Measurements from ENCODE around the gene OVOL3. TPM values are rescaled to one million over a fixed set of nuclear protein-coding genes. Genes with fewer than 3 reads are reported as not detected.

OVOL3 gene
- total RNA-seq, 2 experiments from 2014 or later = not detected

GRCh38 chr19:36108684-36109083, 2.3 kb upstream of the OVOL3 start:
- peaks cover 16% of the 10 kb centered on the region for H3K4me1 ChIP-seq (ENCODE audit: insufficient read depth, low read length, poor library complexity, severe bottlenecking)
- ChIA-PET CTCF (ENCODE audit: unreplicated experiment) (no interaction called here), POLR2A (interaction anchor here (0.6 kb wide), 1 partner anchor 140 kb away, joined by 3 read pairs; no protein-coding TSS in a partner anchor)
- no peak overlapping the region for H3K4me2 ChIP-seq (ENCODE audit: low read length)
- no TSS peak for BruUV-seq (replicated peaks)
- H3K36me3 ChIP-seq (ENCODE audit: insufficient read depth, low read length) = peaks cover 59% of the 10 kb centered on the region
- H3K9me3 ChIP-seq (ENCODE audit: low read length) = no peaks in the 10 kb centered on the region
- intact Hi-C loops (cut with micrococcal nuclease; ENCODE audit: unreplicated experiment) = no loop called here
- H3K27ac ChIP-seq (ENCODE audit: low read depth, low read length, poor library complexity, severe bottlenecking) = no peak overlapping the region
- DNase-seq (ENCODE audit: low spot score) = no peak
- H3K4me3 ChIP-seq (ENCODE audit: low read depth, low read length, poor library complexity, severe bottlenecking) = no peak overlapping the region
- no peak overlapping the region for H2AFZ ChIP-seq (ENCODE audit: low read length)
- no peaks in the 10 kb centered on the region for H4K20me1 ChIP-seq (ENCODE audit: insufficient read depth, low read length)
- peaks cover 2% of the 10 kb centered on the region; the same call in 1 of the 2 replicates for H3K79me2 ChIP-seq (ENCODE audit: insufficient read depth, low read depth, low read length)
- TF ChIP-seq CTCF (conservative IDR thresholded peaks at IDR 0.05; ENCODE audit: low read length) (no peak), EZH2phosphoT487 (IDR thresholded peaks at IDR 0.05; ENCODE audit: borderline replicate concordance, low read depth, low read length) (no peak)
- H3K9me2 ChIP-seq (ENCODE audit: insufficient read depth, low read length) = no peaks in the 10 kb centered on the region

- intact Hi-C loops (cut with micrococcal nuclease; ENCODE audit: unreplicated experiment) = no loop called here
- H3K36me3 ChIP-seq (ENCODE audit: insufficient read depth, low read length) = peaks cover 34% of the 10 kb centered on the region
- peaks cover 20% of the 10 kb centered on the region for H3K4me1 ChIP-seq (ENCODE audit: insufficient read depth, low read length, poor library complexity, severe bottlenecking)
- H2AFZ ChIP-seq (ENCODE audit: low read length) = no peak overlapping the region
- no TSS peak for BruUV-seq (replicated peaks)
- no peak overlapping the region for H3K4me2 ChIP-seq (ENCODE audit: low read length)
- H3K9me3 ChIP-seq (ENCODE audit: low read length) = no peaks in the 10 kb centered on the region
- peaks cover 11% of the 10 kb centered on the region; the same call in 1 of the 2 replicates for H3K79me2 ChIP-seq (ENCODE audit: insufficient read depth, low read depth, low read length)
- H4K20me1 ChIP-seq (ENCODE audit: insufficient read depth, low read length) = no peaks in the 10 kb centered on the region
- TF ChIP-seq EZH2phosphoT487 (IDR thresholded peaks at IDR 0.05; ENCODE audit: borderline replicate concordance, low read depth, low read length) (no peak), CTCF (conservative IDR thresholded peaks at IDR 0.05; ENCODE audit: low read length) (no peak)
- no peak for DNase-seq (ENCODE audit: low spot score)
- no peak overlapping the region for H3K4me3 ChIP-seq (ENCODE audit: low read depth, low read length, poor library complexity, severe bottlenecking)
- POLR2A ChIA-PET = no interaction called here
- no peaks in the 10 kb centered on the region for H3K9me2 ChIP-seq (ENCODE audit: insufficient read depth, low read length)
- no peak overlapping the region for H3K27ac ChIP-seq (ENCODE audit: low read depth, low read length, poor library complexity, severe bottlenecking)
- CTCF ChIA-PET (ENCODE audit: unreplicated experiment) = no interaction called here
Observed at GRCh38 chr19:36111200-36111539, 227 bp downstream of the OVOL3 start.

- ChIA-PET CTCF (ENCODE audit: unreplicated experiment) (no interaction called here), POLR2A (no interaction called here)
- peaks cover 13% of the 10 kb centered on the region; the same call in 1 of the 2 replicates for H3K79me2 ChIP-seq (ENCODE audit: insufficient read depth, low read depth, low read length)
- no peaks in the 10 kb centered on the region for H3K9me3 ChIP-seq (ENCODE audit: low read length)
- TF ChIP-seq EZH2phosphoT487 (IDR thresholded peaks at IDR 0.05; ENCODE audit: borderline replicate concordance, low read depth, low read length) (no peak), CTCF (conservative IDR thresholded peaks at IDR 0.05; ENCODE audit: low read length) (no peak)
- BruUV-seq (replicated peaks) = no TSS peak
- no peak overlapping the region for H3K4me2 ChIP-seq (ENCODE audit: low read length)
- H2AFZ ChIP-seq (ENCODE audit: low read length) = no peak overlapping the region
- DNase-seq (ENCODE audit: low spot score) = no peak
- intact Hi-C loops (cut with micrococcal nuclease; ENCODE audit: unreplicated experiment) = no loop called here
- H3K4me3 ChIP-seq (ENCODE audit: low read depth, low read length, poor library complexity, severe bottlenecking) = no peak overlapping the region
- H3K4me1 ChIP-seq (ENCODE audit: insufficient read depth, low read length, poor library complexity, severe bottlenecking) = peaks cover 28% of the 10 kb centered on the region
- no peak overlapping the region for H3K27ac ChIP-seq (ENCODE audit: low read depth, low read length, poor library complexity, severe bottlenecking)
- no peaks in the 10 kb centered on the region for H4K20me1 ChIP-seq (ENCODE audit: insufficient read depth, low read length)
- H3K9me2 ChIP-seq (ENCODE audit: insufficient read depth, low read length) = no peaks in the 10 kb centered on the region
- H3K36me3 ChIP-seq (ENCODE audit: insufficient read depth, low read length) = peaks cover 29% of the 10 kb centered on the region
Observed at GRCh38 chr19:36112678-36113077, 1.7 kb downstream of the OVOL3 start.

Measured in OCI-LY7 (cell line).